Stomach (tissue), 9 donors: Measurements from ENCODE around the gene PLEKHG3. TPM values are rescaled to one million over a fixed set of nuclear protein-coding genes. Genes with fewer than 3 reads are reported as not detected.

ENCODE experiments used
- DNase-seq, 2 donors: peaks; one replicate each; pipeline versions ENCODE4 v3.0.0 to v3.0.0-alpha.2; 2013 to 2019
- H3K27ac ChIP-seq, 5 donors: fragments of 200-600 bp in 4 of 5; sonication (generic) in 4 of 5; one replicate each; pipeline ENCODE4 v1.5.1; 2013 to 2019; ENCODE audit warnings: mild to moderate bottlenecking in 1 of 5, moderate library complexity in 1 of 5
- H3K27me3 ChIP-seq, 3 donors: fragments of 200-600 bp; sonication (generic); one replicate each; pipeline ENCODE4 v1.5.1; 2017 to 2019; ENCODE audit warnings: mixed run types in 1 of 3
- H3K36me3 ChIP-seq, 4 donors: fragments of 200-600 bp; sonication (generic); 1 replicate in 3 of 4; 2 replicates in 1 of 4; pipeline ENCODE4 v1.5.1; 2016 to 2019
- H3K4me1 ChIP-seq, 4 donors: fragments of 200-600 bp; sonication (generic); one replicate each; pipeline ENCODE4 v1.5.1; 2016 to 2019
- H3K4me3 ChIP-seq, 4 donors: fragments of 200-600 bp; sonication (generic) in 3 of 4; one replicate each; pipeline ENCODE4 v1.5.1; 2016 to 2019; ENCODE audit warnings: mild to moderate bottlenecking in 1 of 4
- H3K9me3 ChIP-seq, 4 donors: fragments of 200-600 bp; sonication (generic); one replicate each; pipeline ENCODE4 v1.5.1; 2016 to 2019
- EP300 ChIP-seq: sonication (generic); formaldehyde crosslinking; IDR thresholded peaks from one replicate; pipeline ENCODE4 v1.6.1; 2017; ENCODE audit warnings: antibody characterized with exemption
- POLR2A ChIP-seq, 4 donors: fragments of 450-650 bp; IDR thresholded peaks; one replicate each; pipeline ENCODE4 v1.6.1; 2016; ENCODE audit warnings: antibody characterized with exemption in 4 of 4, control low read depth in 2 of 4, mild to moderate bottlenecking in 1 of 4, moderate library complexity in 1 of 4
- POLR2AphosphoS5 ChIP-seq, 3 donors: sonication (generic); formaldehyde crosslinking; IDR thresholded peaks; one replicate each; pipeline ENCODE4 v1.6.1; 2016; ENCODE audit warnings: antibody characterized with exemption in 3 of 3
- WGBS, 5 donors: extraction: QIAGEN DNeasy Blood & Tissue Kit in 3 of 5; methylation state at CpG; one replicate each; pipeline versions ENCODE4 v1.1.5 to v1.1.7; 2013 to 2018; 5-methylcytosine and 5-hydroxymethylcytosine counted together
- intact Hi-C: fragments of 100-400 bp; cut with DNase I; formaldehyde crosslinking; loops from one replicate; pipeline ENCODE4 v1.15.1; 2023; ENCODE audit warnings: low total_unique reads
- polyA plus RNA-seq, 3 donors: library from polyadenylated mRNA; stranded (reverse); fragments of 200-250 nt; gene quantifications; one replicate each; pipeline ENCODE4 v1.2.3, GENCODE V29; 2013
- total RNA-seq, 5 donors: library from RNA; depleted of rRNA; stranded (reverse); fragments of >200 nt; gene quantifications; one replicate each; pipeline versions ENCODE4 v1.1.0 to v1.2.3, GENCODE V29; 2014 to 2016
- TF ChIP-seq, protein P1 (sequence below), 7 experiments: fragments of 450-650 bp in 4 of 7; fragments of 200-600 bp in 3 of 7; sonication (generic) in 3 of 7; IDR thresholded peaks; one replicate each; pipeline ENCODE4 v1.5.1; 2016 to 2019; ENCODE audit warnings: antibody characterized with exemption in 7 of 7, control low read depth in 2 of 7, mild to moderate bottlenecking in 1 of 7
- donor health status: healthy with polysubstance abuse.
- donor health status: Bipolar disorder and iron deficiency.
- donor health status: healthy.

The PLEKHG3 gene
- total and polyA plus RNA-seq, 8 donors, result 7.3 to 292 (median 25.6) TPM

DNA sequence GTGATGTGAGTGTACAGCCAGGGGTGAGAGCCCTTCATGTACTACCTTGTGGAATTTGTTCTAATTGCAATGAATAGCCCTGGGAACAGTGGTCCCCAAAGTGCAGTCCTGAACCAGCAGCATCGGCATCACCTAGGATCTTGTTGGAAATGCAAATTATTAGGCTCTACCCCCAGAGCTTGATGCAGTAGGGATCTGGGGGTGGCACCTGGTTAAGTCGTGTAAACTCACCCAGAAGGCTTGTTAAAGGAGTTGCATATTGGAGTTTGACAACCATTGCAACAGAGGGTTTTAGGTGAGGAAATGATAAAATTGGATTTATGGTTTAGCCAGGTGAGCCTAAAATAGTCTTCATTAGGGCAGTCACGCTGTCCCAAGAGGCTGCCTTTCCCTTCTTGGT lies 73.2 kb downstream of the PLEKHG3 start:
- DNase-seq, result no peak
- Histone ChIP-seq H3K27me3 (no peaks in the 10 kb centered on the region), H3K4me1 (peaks cover 0 to 9% (median 0%) of the 10 kb centered on the region in 4 donors), H3K9me3 (no peaks in the 10 kb centered on the region), H3K36me3 (no peaks in the 10 kb centered on the region), H3K27ac (no peak overlapping the region), H3K4me3 (no peak overlapping the region)
- 77 to 95% (median 91%) methylated on average over 3 of the region's 3 CpGs for WGBS, 5 donors
- TF ChIP-seq POLR2AphosphoS5 (IDR thresholded peaks at IDR 0.05), result no peak
- TF ChIP-seq, protein P1, sequence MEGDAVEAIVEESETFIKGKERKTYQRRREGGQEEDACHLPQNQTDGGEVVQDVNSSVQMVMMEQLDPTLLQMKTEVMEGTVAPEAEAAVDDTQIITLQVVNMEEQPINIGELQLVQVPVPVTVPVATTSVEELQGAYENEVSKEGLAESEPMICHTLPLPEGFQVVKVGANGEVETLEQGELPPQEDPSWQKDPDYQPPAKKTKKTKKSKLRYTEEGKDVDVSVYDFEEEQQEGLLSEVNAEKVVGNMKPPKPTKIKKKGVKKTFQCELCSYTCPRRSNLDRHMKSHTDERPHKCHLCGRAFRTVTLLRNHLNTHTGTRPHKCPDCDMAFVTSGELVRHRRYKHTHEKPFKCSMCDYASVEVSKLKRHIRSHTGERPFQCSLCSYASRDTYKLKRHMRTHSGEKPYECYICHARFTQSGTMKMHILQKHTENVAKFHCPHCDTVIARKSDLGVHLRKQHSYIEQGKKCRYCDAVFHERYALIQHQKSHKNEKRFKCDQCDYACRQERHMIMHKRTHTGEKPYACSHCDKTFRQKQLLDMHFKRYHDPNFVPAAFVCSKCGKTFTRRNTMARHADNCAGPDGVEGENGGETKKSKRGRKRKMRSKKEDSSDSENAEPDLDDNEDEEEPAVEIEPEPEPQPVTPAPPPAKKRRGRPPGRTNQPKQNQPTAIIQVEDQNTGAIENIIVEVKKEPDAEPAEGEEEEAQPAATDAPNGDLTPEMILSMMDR (IDR thresholded peaks at IDR 0.05), result no peak
- intact Hi-C loops, result no loop called here

DNA sequence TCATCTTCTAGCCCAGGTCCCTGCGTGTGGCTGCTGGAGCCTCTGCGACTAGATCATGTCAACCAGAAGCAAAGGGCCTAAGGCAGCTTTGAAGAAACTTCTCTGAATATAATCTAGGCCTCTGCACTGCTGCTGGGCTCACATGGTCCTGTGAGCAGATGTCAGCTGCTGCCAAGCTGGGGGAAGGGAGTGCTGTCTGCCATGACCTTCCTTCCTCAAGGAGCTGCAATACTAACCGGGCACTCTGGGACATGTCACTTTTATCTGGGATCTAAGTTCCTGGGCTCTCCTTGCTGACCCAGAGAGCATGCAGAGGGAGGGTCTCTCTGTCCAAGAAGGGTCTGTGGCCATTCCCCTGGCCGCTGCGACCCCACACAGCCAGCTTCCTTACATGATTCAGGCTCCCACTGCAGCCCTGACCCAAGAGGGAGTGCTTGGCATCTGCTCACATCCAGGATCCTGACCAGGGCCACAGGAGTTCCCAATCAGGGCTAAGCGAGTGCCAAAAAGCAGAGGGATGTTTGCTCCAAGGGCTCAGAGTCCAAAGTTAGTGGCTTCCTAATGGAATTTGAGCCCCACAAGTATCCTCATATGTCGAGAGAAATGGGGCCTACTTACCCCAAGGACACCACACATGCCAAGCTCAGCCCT lies 74.0 kb downstream of the PLEKHG3 start:
- H3K4me1 ChIP-seq, result peaks cover 0 to 9% (median 0%) of the 10 kb centered on the region in 4 donors
- TF ChIP-seq EP300 (no peak), POLR2AphosphoS5 (IDR thresholded peaks at IDR 0.05) (no peak), POLR2A (IDR thresholded peaks at IDR 0.05) (no peak)
- TF ChIP-seq, protein P1 (IDR thresholded peaks at IDR 0.05), result no peak
- intact Hi-C loops, result no loop called here
- peak in 1 of 2 donors; percentile 47 for DNase-seq
- no peaks in the 10 kb centered on the region for H3K9me3 ChIP-seq
- no peaks in the 10 kb centered on the region for H3K36me3 ChIP-seq
- WGBS, 5 donors, result 76 to 86% (median 80%) methylated on average over 6 to 7 of the region's 7 CpGs
- H3K27ac ChIP-seq, result no peak overlapping the region
- H3K27me3 ChIP-seq, result no peaks in the 10 kb centered on the region
- no peak overlapping the region for H3K4me3 ChIP-seq

DNA sequence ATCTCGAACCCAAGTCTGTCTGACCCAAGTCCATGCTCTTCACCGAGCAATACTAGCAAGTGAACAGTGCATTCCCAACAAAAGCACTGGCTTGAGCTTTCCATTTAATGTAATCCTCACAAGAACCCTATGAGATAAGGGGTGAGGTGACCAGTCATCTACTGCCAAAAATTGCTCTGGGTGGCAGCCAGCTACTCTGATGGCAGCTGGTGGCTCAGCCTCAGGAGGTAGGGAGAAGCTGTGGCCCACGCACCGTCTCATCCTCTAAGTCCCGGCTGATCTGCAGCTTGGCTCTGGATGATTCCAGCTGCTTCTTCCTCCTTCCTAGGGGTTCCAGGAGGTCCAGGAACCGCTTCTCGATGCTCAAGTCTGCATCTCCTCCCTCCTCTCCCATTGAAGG lies 75.2 kb downstream of the PLEKHG3 start:
- Histone ChIP-seq H3K27ac (no peak overlapping the region), H3K4me1 (peaks cover 0 to 9% (median 0%) of the 10 kb centered on the region in 4 donors), H3K36me3 (no peaks in the 10 kb centered on the region), H3K4me3 (no peak overlapping the region), H3K9me3 (no peaks in the 10 kb centered on the region), H3K27me3 (no peaks in the 10 kb centered on the region)
- TF ChIP-seq, protein P1 (IDR thresholded peaks at IDR 0.05), result no peak
- TF ChIP-seq POLR2A (IDR thresholded peaks at IDR 0.05) (no peak), EP300 (no peak), POLR2AphosphoS5 (IDR thresholded peaks at IDR 0.05) (no peak)
- WGBS, 5 donors, result 52 to 75% (median 71%) methylated on average over 5 to 7 of the region's 7 CpGs
- intact Hi-C loops, result no loop called here
- peak in 1 of 2 donors; percentile 70 for DNase-seq

DNA sequence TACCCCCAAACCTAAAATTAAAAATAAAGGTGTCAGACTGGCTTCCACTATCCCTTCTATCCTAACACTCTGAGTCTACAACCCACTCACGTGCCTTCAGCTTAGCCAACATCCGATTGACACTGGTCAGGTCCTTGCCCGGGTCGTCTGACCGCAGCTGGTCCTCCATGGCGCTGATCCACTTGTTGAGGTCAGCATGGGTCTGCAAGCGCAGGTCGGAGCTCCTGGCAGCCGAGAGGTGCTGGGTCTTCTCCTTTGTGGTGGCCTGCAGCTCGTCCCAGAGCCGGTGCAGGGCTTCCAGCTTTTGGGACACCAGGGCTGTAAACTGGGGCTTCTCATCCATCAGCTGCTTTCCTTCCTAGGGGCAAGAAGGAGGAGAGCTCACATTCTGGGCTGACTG lies 78.0 kb downstream of the PLEKHG3 start:
- DNase-seq, result no peak
- no peak for TF ChIP-seq EP300
- TF ChIP-seq POLR2AphosphoS5 (IDR thresholded peaks at IDR 0.05), result no peak
- TF ChIP-seq, protein P1 (IDR thresholded peaks at IDR 0.05), result no peak
- no peak for TF ChIP-seq POLR2A (IDR thresholded peaks at IDR 0.05)
- Histone ChIP-seq H3K9me3 (no peaks in the 10 kb centered on the region), H3K4me3 (no peak overlapping the region), H3K27me3 (no peaks in the 10 kb centered on the region), H3K4me1 (peaks cover 0 to 13% (median 0%) of the 10 kb centered on the region in 4 donors), H3K27ac (no peak overlapping the region), H3K36me3 (no peaks in the 10 kb centered on the region)
- 85 to 94% (median 91%) methylated on average over 11 of the region's 11 CpGs for WGBS, 5 donors
- intact Hi-C loops, result no loop called here
